Spleen (tissue), 11 donors: ENCODE results near the gene ZDHHC1. TPM values are rescaled to one million over a fixed set of nuclear protein-coding genes. Genes with fewer than 3 reads are reported as not detected.
"Not testable (repeated sequence)": the region's sequence is repeated elsewhere in the genome, so short reads cannot be mapped to it uniquely, and the experiment has no call there.

ENCODE experiments used
- DNase-seq: peaks from one replicate; pipeline ENCODE4 v3.0.0-alpha.2; 2020
- H3K27ac ChIP-seq, 8 donors: fragments of 200-600 bp; sonication (generic) in 7 of 8; 1 replicate in 4 of 8; 2 replicates in 4 of 8; pipeline versions ENCODE4 v1.5.0 to v1.8.0; 2016 to 2021; ENCODE audit warnings: inconsistent platforms in 4 of 8, mild to moderate bottlenecking in 4 of 8, moderate library complexity in 1 of 8
- H3K27me3 ChIP-seq, 7 donors: fragments of 200-600 bp; sonication (generic) in 6 of 7; replicated peaks in 1 of 7; 1 replicate in 4 of 7; 2 replicates in 3 of 7; pipeline versions ENCODE4 v1.5.0 to v1.8.0; 2016 to 2021; ENCODE audit warnings: inconsistent platforms in 3 of 7, mild to moderate bottlenecking in 1 of 7
- H3K36me3 ChIP-seq, 6 donors: fragments of 200-600 bp; sonication (generic) in 5 of 6; 1 replicate in 4 of 6; 2 replicates in 2 of 6; pipeline versions ENCODE4 v1.5.0 to v1.8.0; 2016 to 2021; ENCODE audit warnings: inconsistent platforms in 2 of 6
- H3K4me1 ChIP-seq, 6 donors: fragments of 200-600 bp; sonication (generic) in 5 of 6; 1 replicate in 3 of 6; 2 replicates in 3 of 6; pipeline versions ENCODE4 v1.5.0 to v1.8.0; 2016 to 2021; ENCODE audit warnings: inconsistent platforms in 3 of 6
- H3K4me3 ChIP-seq, 8 donors: fragments of 200-600 bp; sonication (generic) in 7 of 8; 1 replicate in 4 of 8; 2 replicates in 4 of 8; pipeline versions ENCODE4 v1.5.0 to v1.8.0; 2016 to 2021; ENCODE audit warnings: inconsistent platforms in 4 of 8, mild to moderate bottlenecking in 4 of 8, moderate library complexity in 2 of 8
- H3K9me3 ChIP-seq, 8 donors: fragments of 200-600 bp; sonication (generic) in 7 of 8; 1 replicate in 4 of 8; 2 replicates in 4 of 8; pipeline versions ENCODE4 v1.5.0 to v1.8.0; 2016 to 2021; ENCODE audit warnings: inconsistent platforms in 4 of 8
- CTCF ChIP-seq, 11 experiments: fragments of 200-600 bp in 7 of 11; fragments of 450-650 bp in 4 of 11; sonication (generic) in 4 of 11; IDR thresholded peaks in 8 of 11; conservative IDR thresholded peaks in 3 of 11; 1 replicate in 7 of 11; 2 replicates in 4 of 11; pipeline versions ENCODE4 v1.4.0 to v1.8.0; 2016 to 2021; ENCODE audit warnings: antibody characterized with exemption in 11 of 11, inconsistent platforms in 4 of 11, mild to moderate bottlenecking in 1 of 11
- POLR2A ChIP-seq, 3 donors: fragments of 450-650 bp; IDR thresholded peaks; one replicate each; pipeline ENCODE4 v1.5.1; 2017; ENCODE audit warnings: antibody characterized with exemption in 3 of 3, mild to moderate bottlenecking in 1 of 3
- POLR2AphosphoS5 ChIP-seq, 3 donors: sonication (generic); formaldehyde crosslinking; IDR thresholded peaks; one replicate each; pipeline ENCODE4 v1.5.1; 2017; ENCODE audit warnings: antibody characterized with exemption in 3 of 3
- WGBS, 5 donors: extraction: QIAGEN DNeasy Blood & Tissue Kit in 3 of 5; methylation state at CpG; one replicate each; pipeline versions ENCODE4 v1.1.5 to v1.1.7; 2013 to 2018; 5-methylcytosine and 5-hydroxymethylcytosine counted together
- intact Hi-C: fragments of 100-400 bp; cut with DNase I; formaldehyde crosslinking; loops from one replicate; pipeline ENCODE4 v1.15.0; 2023; ENCODE audit warnings: low total_unique reads
- polyA plus RNA-seq, 3 donors: library from polyadenylated mRNA; stranded (reverse); fragments of 200-250 nt; gene quantifications; one replicate each; pipeline ENCODE4 v1.2.1, GENCODE V29; 2013
- total RNA-seq, 7 donors: library from RNA; depleted of rRNA in 3 of 7; stranded (reverse); fragments of >200 nt in 3 of 7; fragmentation: NEBNext Ultra II Directional in 4 of 7; extraction: Animal tissue kit (Norgen Biotek cat#: 25700) in 4 of 7; gene quantifications; one replicate each; pipeline versions ENCODE4 v1.1.0 to v1.2.1, GENCODE V29; 2016 to 2021
- donor health status: healthy with polysubstance abuse.
- donor health status: DM: no; HTN: no; CAD: no; lungs with moderate emphysema.
- donor health status: DM: no; HTN: no; CAD: no.
- donor health status: Bipolar disorder and iron deficiency.
- donor health status: healthy.
- donor health status: DM: no; HTN: no; CAD: no.
- donor health status: DM: yes; HTN: yes; CAD: no.

Gene ZDHHC1
- total and polyA plus RNA-seq, 10 donors: 2.1 to 31.2 (median 15.3) TPM

GRCh38 chr16:67357561-67357960 is 58.7 kb downstream of the ZDHHC1 start:
- WGBS, 5 donors: 66 to 77% (median 69%) methylated on average over 4 of the region's 4 CpGs
- Histone ChIP-seq H3K27ac (no peak overlapping the region), H3K36me3 (no peaks in the 10 kb centered on the region), H3K4me1 (peaks cover 0 to 9% (median 3%) of the 10 kb centered on the region in 6 donors), H3K27me3 (no peaks in the 10 kb centered on the region), H3K4me3 (no peak overlapping the region), H3K9me3 (no peaks in the 10 kb centered on the region)
- no peak for TF ChIP-seq POLR2AphosphoS5 (IDR thresholded peaks at IDR 0.05)
- no peak for TF ChIP-seq POLR2A (IDR thresholded peaks at IDR 0.05)
- TF ChIP-seq CTCF (IDR thresholded peaks at IDR 0.05 in 8 of 11, conservative IDR thresholded peaks at IDR 0.05 in 3 of 11): no peak
- DNase-seq: no peak
- intact Hi-C loops: no loop called here

- intact Hi-C loops: no loop called here
- Histone ChIP-seq H3K27ac (no peak overlapping the region), H3K4me3 (no peak overlapping the region), H3K36me3 (no peaks in the 10 kb centered on the region), H3K4me1 (peaks cover 0 to 9% (median 3%) of the 10 kb centered on the region in 6 donors), H3K27me3 (no peaks in the 10 kb centered on the region), H3K9me3 (no peaks in the 10 kb centered on the region)
- WGBS, 5 donors: 69 to 83% (median 81%) methylated on average over 3 of the region's 3 CpGs
- no peak for DNase-seq
- no peak for TF ChIP-seq POLR2A (IDR thresholded peaks at IDR 0.05)
- TF ChIP-seq CTCF (IDR thresholded peaks at IDR 0.05 in 8 of 11, conservative IDR thresholded peaks at IDR 0.05 in 3 of 11): no peak
- TF ChIP-seq POLR2AphosphoS5 (IDR thresholded peaks at IDR 0.05): no peak
Observed at GRCh38 chr16:67356396-67356795, 59.9 kb downstream of the ZDHHC1 start.

- H3K27me3 ChIP-seq, intact Hi-C loops, DNase-seq, H3K4me1 ChIP-seq, H3K27ac ChIP-seq, H3K9me3 ChIP-seq, H3K4me3 ChIP-seq, H3K36me3 ChIP-seq: not testable (repeated sequence)
- WGBS, 5 donors: 93 to 98% (median 96%) methylated on average over 3 of the region's 3 CpGs
Observed at GRCh38 chr16:67352463-67352862, 63.8 kb downstream of the ZDHHC1 start.

GRCh38 chr16:67350324-67350723 is 66.0 kb downstream of the ZDHHC1 start:
- Histone ChIP-seq H3K36me3 (no peaks in the 10 kb centered on the region), H3K4me3 (no peak overlapping the region), H3K27me3 (no peaks in the 10 kb centered on the region), H3K4me1 (peaks cover 0 to 9% (median 0%) of the 10 kb centered on the region in 6 donors), H3K9me3 (no peaks in the 10 kb centered on the region), H3K27ac (no peak overlapping the region)
- WGBS, 5 donors: 93 to 100% (median 97%) methylated on average over 1 of the region's 1 CpG
- intact Hi-C loops: no loop called here
- TF ChIP-seq POLR2AphosphoS5 (IDR thresholded peaks at IDR 0.05) (no peak), CTCF (IDR thresholded peaks at IDR 0.05 in 8 of 11, conservative IDR thresholded peaks at IDR 0.05 in 3 of 11) (no peak), POLR2A (IDR thresholded peaks at IDR 0.05) (no peak)
- DNase-seq: no peak

GRCh38 chr16:67349172-67349571 is 67.1 kb downstream of the ZDHHC1 start:
- no peaks in the 10 kb centered on the region for H3K36me3 ChIP-seq
- H3K4me1 ChIP-seq: peaks cover 0 to under 1% (median 0%) of the 10 kb centered on the region in 6 donors
- H3K27ac ChIP-seq: no peak overlapping the region
- no peaks in the 10 kb centered on the region for H3K27me3 ChIP-seq
- H3K4me3 ChIP-seq: no peak overlapping the region
- intact Hi-C loops: no loop called here
- no peaks in the 10 kb centered on the region for H3K9me3 ChIP-seq
- no peak for DNase-seq
- TF ChIP-seq CTCF (IDR thresholded peaks at IDR 0.05 in 8 of 11, conservative IDR thresholded peaks at IDR 0.05 in 3 of 11) (peak; percentile 11 to 68 (median 53)), POLR2A (IDR thresholded peaks at IDR 0.05) (no peak), POLR2AphosphoS5 (IDR thresholded peaks at IDR 0.05) (no peak)
